ENCODE measurements around the gene NDUFV1. TPM values are rescaled to one million over a fixed set of nuclear protein-coding genes. Genes with fewer than 3 reads are reported as not detected.
"Not testable (repeated sequence)": the region's sequence is repeated elsewhere in the genome, so short reads cannot be mapped to it uniquely, and the experiment has no call there.

NDUFV1 gene
- polyA plus RNA-seq, 3 donors: 122 to 177 (median 125) TPM

DNA sequence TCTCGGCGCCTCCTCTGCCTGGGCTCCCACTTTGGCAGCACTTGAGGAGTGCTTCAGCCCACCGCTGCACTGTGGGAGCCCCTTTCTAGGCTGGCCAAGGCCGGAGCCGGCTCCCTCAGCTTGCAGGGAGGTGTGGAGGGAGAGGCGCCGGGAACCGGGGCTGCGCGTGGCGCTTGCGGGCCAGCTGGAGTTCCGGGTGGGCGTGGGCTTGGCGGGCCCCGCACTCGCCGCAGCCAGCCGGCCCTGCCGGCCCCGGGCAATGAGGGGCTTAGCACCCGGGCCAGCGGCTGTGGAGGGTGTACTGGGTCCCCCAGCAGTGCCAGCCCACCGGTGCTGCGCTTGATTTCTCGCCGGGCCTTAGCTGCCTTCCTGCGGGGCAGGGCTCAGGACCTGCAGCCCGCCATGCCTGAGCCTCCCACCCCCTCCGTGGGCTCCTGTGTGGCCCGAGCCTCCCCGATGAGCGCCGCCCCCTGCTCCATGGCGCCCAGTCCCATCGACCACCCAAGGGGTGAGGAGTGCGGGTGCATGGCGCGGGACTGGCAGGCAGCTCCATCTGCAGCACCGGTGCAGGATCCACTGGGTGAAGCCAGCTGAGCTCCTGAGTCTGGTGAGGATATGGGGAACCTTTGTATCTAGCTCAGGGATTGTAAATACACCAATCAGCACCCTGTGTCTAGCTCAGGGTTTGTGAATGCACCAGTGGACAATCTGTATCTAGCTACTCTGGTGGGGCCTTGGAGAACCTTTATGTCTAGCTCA, 12.3 kb downstream of the NDUFV1 start:
- 85 to 94% (median 85%) methylated on average over 25 to 40 of the region's 40 CpGs for WGBS, 3 donors
- H3K27ac ChIP-seq (ENCODE audit: low read depth, low read length): not testable (repeated sequence)

DNA sequence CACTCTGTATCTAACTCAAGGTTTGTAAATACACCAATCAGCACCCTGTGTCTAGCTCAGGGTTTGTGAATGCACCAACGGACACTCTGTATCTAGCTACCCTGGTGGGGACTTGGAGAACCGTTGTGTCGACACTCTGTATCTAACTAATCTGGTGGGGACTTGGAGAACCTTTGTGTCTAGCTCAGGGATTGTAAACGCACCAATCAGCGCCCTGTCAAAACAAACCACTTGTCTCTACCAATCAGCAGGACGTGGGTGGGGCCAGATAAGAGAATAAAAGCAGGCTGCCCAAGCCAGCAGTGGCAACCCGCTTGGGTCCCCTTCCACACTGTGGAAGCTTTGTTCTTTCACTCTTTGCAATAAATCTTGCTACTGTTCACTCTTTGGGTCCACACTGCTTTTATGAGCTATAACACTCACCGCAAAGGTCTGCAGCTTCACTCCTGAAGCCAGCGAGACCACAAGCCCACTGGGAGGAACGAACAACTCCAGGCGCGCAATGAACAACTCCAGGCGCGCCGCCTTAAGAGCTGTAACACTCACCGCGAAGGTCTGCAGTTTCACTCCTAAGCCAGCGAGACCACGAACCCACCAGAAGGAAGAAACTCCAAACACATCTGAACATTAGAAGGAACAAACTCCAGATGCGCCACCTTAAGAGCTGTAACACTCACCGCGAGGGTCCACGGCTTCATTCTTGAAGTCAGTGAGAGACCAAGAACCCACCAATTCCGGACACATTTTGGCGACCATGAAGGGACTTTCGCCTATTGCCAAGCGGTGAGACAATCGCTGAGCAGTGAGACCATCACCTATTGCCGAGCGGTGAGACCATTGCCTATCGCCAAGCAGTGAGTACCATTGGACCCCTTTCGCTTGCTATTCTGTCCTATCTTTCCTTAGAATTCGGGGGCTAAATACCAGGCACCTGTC, 13.2 kb downstream of the NDUFV1 start:
- not testable (repeated sequence) for H3K27ac ChIP-seq (ENCODE audit: low read depth, low read length)
- WGBS, 3 donors: 84 to 90% (median 88%) methylated on average over 33 of the region's 33 CpGs

DNA sequence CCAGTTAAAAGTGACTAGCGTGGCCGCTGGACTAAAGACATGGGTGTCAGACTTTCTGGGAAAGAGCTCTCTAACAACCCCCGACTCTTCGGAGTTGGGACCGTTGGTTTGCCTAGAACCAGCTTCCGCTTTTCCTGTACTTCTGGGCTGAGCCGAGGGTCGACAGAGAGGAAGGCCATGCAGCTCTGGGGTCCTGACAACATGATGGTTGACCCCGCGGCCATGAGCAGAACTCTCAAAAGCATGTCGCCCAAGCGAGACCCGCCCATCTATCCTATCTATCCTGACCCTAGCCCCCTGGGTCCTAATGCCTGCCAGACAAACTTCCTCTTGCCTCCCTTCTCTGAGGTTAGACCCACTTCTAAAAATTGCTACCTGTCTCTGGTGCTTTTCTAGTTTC, 13.9 kb downstream of the NDUFV1 start:
- WGBS, 3 donors: 79 to 89% (median 88%) methylated on average over 13 of the region's 13 CpGs
- not testable (repeated sequence) for H3K27ac ChIP-seq (ENCODE audit: low read depth, low read length)

- WGBS, 3 donors: 66 to 70% (median 66%) methylated on average over 3 of the region's 3 CpGs
- not testable (repeated sequence) for H3K27ac ChIP-seq (ENCODE audit: low read depth, low read length)
These were observed 15.2 kb downstream of the NDUFV1 start for GRCh38 chr11:67621928-67622327.

- H3K27ac ChIP-seq (ENCODE audit: low read depth, low read length): not testable (repeated sequence)
- 63 to 74% (median 66%) methylated on average over 7 of the region's 7 CpGs for WGBS, 3 donors
These were observed 16.2 kb downstream of the NDUFV1 start for GRCh38 chr11:67622905-67623304.

DNA sequence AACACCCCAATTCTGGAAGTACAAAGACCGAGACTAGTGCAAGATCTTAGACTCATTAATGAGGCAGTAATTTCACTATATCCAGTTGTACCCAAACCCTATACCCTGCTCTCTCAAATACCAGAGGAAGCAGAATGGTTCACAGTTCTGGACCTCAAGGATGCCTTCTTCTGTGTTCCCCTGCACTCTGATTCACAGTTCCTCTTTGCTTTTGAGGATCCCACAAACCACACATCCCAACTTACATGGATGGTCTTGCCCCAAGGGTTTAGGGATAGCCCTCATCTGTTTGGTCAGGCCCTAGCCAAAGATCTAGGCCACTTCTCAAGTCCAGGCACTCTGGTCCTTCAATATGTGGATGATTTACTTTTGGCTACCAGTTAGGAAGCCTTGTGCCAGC, 17.1 kb downstream of the NDUFV1 start:
- not testable (repeated sequence) for H3K27ac ChIP-seq (ENCODE audit: low read depth, low read length)
- 90 to 91% (median 90%) methylated on average over 1 of the region's 1 CpG for WGBS, 3 donors

DNA sequence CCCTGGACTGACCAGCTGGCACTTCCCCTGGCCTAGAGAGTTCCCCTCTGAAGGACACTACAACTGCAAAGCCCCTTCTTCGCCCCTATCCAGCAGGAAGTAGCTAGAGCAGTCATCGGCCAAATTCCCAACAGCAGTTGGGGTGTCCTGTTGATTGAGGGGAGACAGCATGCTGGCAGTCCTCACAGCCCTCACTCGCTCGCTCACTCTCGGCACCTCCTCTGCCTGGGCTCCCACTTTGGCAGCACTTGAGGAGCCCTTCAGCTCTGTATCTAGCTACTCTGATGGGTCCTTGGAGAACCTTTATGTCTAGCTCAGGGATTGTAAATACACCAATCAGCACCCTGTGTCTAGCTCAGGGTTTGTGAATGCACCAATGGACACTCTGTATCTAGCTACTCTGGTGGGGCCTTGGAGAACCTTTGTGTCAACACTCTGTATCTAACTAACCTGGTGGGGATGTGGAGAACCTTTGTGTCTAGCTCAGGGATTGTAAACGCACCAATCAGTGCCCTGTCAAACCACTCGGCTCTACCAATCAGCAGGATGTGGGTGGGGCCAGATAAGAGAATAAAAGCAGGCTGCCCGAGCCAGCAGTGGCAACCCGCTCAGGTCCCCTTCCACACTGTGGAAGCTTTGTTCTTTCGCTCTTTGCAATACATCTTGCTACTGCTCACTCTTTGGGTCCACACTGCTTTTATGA, 19.5 kb downstream of the NDUFV1 start:
- 87 to 94% (median 90%) methylated on average over 10 of the region's 10 CpGs for whole genome bisulfite sequencing, 3 donors
- H3K27ac ChIP-seq (ENCODE audit: low read depth, low read length): not testable (repeated sequence)

GRCh38 chr11:67626970-67627369, 20.2 kb downstream of the NDUFV1 start:
- no peak overlapping the region for H3K27ac ChIP-seq (ENCODE audit: low read depth, low read length)
- WGBS, 3 donors: 91 to 96% (median 92%) methylated on average over 10 of the region's 10 CpGs

DNA sequence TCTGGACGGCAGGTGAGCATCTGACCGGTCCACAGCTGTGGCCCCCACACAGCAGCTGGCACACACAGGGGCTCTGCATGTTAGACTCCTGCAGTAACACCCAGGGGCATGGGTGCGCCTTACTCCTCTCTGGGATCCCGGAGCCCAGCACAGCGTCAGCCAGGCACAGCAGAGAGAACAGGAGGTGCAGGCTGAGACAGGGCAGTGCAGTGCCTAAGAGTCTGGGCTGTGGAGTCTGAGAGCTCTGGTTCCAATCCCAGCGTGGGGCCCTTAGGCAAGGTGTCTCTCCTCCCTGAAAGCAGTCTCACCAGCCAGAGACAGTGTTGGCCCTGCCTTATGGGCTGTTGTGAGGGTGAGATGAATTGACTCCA, 20.7 kb downstream of the NDUFV1 start:
- WGBS, 3 donors: 86 to 93% (median 91%) methylated on average over 6 of the region's 6 CpGs

DNA sequence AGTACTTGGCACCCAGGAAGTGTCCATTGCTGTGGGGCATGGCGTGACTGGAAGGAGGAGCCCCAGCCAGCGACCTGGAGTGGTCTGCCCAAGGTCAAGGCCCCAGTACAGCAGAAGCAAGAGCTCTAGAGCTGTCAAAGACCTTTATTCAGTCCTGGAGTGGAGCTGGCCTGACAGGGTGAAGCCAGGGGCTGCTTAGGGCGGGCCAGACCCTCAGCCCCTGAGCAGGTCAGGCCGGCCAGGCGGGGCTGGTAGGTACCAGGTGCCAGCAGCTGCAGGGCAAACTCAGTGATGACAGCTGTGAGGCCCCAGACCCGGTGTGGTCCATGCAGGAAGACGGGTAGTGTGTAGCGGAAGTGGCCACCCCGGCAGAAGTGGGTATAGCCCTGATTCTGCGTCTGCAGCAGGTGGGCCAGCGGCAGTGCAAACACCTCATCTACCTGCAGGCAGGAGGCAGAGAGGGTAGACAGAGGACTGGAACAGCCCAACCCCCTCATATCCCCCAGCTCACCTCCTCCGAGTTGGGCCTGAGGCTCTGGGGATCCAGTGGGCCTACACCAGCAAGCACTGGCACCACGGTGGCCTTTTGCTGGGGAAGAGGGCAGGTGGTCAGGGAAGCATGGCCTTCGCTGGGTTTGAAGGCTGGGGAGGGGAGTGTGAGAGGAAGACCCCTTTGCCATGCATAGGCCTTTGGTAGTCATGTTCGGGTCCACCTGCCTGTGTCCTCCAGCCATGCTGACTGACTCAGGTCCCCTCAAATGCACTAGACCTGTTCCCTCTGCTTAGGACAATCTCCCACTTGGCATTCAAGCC, 21.3 kb downstream of the NDUFV1 start:
- H3K27ac ChIP-seq (ENCODE audit: low read depth, low read length): no peak overlapping the region
- WGBS, 3 donors: 89 to 94% (median 93%) methylated on average over 15 of the region's 15 CpGs

More for the DNA sequence above, 20.7 kb downstream of the NDUFV1 start:
- no peak overlapping the region for H3K27ac ChIP-seq (ENCODE audit: low read depth, low read length)

DNA sequence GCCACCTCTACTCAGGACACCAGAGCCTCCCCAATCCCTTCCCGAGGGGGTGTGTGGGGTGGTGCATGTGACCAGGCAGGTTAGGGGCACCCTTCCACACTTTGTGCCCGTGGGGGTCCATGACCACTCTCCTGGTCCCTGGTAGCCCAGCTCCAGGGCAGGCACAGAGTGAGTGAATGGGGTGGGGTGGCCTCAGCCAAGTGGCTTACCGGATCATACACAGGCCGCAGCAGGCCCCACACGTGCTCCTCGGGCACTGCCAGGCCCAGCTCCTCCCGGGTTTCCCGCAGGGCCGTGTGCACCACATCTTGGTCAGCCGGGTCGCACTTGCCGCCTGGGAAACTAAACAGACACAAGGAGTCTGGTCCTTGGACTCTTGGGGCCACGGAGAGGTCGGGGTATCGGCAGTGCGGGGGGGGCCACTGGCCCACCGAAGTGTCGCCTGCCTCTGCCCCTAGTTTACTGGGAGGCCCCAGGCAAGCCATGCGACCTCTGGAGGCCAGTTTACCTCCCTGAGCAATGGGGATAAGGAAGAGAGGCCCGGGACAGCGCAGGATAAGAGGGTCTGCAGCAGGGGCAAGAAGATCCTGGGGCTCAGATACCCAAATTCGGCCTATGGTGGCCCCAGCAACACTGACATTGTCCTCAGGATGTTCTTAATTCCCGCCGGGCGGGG, 22.1 kb downstream of the NDUFV1 start:
- WGBS, 3 donors: 36 to 60% (median 54%) methylated on average over 25 of the region's 25 CpGs
- H3K27ac ChIP-seq (ENCODE audit: low read depth, low read length): no peak overlapping the region

- no peak within 1 kb of the TSS for H3K27ac ChIP-seq (ENCODE audit: low read depth, low read length)
- WGBS, 3 donors: 0 to 1% (median 0%) methylated on average over 83 to 101 of the region's 102 CpGs
These were observed 22.9 kb downstream of the NDUFV1 start, which contains the start of gene NUDT8 for GRCh38 chr11:67629386-67630227. Gene NUDT8, minus strand, starts transcription at chr11:67629937. Its CDS starts 26 bp downstream, at chr11:67629911.

- H3K27ac ChIP-seq (ENCODE audit: low read depth, low read length): no peak overlapping the region
- WGBS, 3 donors: 0 to 1% (median 1%) methylated on average over 39 to 70 of the region's 70 CpGs
These were observed 23.6 kb downstream of the NDUFV1 start for GRCh38 chr11:67630228-67630942.

GRCh38 chr11:67630943-67631331, 24.2 kb downstream of the NDUFV1 start:
- H3K27ac ChIP-seq (ENCODE audit: low read depth, low read length): no peak overlapping the region
- WGBS, 3 donors: 52 to 65% (median 55%) methylated on average over 16 of the region's 16 CpGs

DNA sequence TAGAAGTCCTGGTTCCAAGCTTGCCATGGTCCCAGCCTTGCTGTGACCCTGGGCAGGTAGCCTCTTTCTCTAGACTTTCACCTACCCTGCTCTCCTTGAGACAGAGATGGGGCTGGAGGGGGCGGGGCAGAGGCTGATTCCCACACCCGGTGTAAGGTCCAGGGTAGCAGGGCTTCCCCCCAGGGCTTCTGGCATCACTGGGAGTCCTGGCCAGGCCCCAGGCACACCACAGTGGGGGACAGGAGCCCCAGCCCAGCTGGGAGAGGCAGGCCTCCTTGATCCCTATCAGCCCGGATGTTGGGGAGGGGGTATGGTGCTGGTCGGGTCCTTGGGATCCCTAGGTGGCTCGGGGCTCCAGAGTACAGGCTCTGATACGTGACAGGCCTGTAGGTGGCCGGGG, 24.7 kb downstream of the NDUFV1 start:
- H3K27ac ChIP-seq (ENCODE audit: low read depth, low read length): no peak overlapping the region
- WGBS, 3 donors: 68 to 81% (median 77%) methylated on average over 7 of the region's 7 CpGs

DNA sequence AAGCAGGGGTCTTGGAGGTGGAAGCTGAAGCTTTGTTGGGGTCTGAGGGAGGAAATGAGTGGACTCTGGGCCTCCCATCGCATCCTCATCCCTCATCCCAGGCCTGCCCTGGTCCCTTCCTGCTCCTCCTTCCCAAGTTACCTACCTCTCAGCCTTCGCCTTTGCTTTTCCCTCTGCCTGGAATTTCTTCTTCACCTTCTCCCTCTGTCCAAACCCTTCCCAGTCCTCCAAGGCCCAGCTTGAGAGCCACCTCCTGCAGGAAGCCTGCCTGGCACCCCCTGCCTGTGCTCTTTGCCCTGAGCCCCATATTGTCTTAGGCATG, 25.1 kb downstream of the NDUFV1 start:
- WGBS, 3 donors: 93 to 100% (median 100%) methylated on average over 1 to 2 of the region's 2 CpGs
- no peak overlapping the region for H3K27ac ChIP-seq (ENCODE audit: low read depth, low read length)
